RCC 7860 (cell line): ENCODE measurements around the gene PAXX.

ENCODE experiments used
- DNase-seq: peaks from one replicate; pipeline ENCODE4 v3.0.0-alpha.2; 2015; ENCODE audit warnings: low spot score
- FAIRE-seq: peaks from 2 replicates; lab custom pipeline; 2012; peaks lifted over from hg19 to GRCh38; lab: Jason Lieb, UNC

The PAXX gene

DNA sequence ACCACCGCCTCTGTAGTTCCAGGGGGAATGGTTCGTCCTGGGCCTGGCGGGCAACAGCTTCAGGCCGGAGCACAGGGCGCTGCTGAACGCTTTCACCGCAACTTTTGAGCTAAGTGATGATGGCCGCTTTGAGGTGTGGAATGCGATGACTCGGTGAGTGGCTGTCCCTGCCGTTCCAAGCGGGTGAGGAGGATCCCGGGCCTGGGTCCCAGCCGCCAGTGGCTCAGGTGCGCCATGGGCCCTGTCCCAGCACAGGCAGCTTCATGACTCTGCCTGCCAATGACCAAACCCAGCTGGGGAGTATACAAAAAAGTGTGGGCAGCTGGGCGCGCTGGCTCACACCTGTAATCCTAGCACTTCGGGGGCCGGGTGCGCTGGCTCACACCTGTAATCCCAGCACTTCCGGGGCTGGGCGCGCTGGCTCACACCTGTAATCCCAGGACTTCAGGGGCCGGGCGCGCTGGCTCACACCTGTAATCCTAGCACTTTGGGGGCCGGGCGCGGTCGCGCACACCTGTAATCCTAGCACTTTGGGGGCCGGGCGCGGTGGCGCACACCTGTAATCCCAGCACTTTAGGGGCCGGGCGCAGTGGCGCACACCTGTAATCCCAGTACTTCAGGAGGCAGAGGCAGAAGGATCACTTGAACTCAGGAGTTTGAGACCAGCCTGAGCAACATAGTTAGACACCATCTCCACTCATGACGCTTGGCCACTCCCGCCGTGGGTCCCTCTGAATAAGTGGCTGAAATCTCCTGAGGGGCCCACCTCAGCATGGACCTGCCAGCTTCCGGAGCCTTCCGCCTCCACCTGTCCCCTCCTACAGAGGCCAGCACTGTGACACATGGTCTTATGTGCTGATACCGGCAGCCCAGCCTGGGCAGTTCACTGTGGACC, 39.1 kb upstream of the PAXX start:
- FAIRE-seq = no peak
- no peak for DNase-seq

DNA sequence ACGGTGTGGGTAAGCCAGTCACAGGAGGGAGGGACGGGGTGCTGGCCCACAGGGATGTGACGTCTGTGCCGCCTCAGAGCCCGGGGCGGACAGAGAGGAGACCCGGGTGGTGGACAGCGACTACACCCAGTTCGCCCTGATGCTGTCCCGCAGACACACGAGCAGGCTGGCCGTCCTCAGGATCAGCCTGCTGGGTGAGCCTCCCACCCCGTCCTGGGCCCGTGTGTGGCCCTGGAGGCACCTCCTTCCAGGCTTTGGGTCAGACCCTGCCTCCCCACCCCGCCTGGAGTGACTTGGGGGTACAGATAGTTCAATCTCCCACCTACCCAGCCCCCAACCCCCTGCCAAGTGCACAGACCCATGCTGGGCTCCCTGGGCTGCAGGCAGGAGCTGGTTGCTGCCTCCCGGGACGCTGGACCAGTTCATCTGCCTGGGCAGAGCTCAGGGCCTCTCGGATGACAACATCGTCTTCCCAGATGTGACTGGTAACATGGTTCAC, 38.4 kb upstream of the PAXX start:
- no peak for FAIRE-seq
- DNase-seq = no peak

DNA sequence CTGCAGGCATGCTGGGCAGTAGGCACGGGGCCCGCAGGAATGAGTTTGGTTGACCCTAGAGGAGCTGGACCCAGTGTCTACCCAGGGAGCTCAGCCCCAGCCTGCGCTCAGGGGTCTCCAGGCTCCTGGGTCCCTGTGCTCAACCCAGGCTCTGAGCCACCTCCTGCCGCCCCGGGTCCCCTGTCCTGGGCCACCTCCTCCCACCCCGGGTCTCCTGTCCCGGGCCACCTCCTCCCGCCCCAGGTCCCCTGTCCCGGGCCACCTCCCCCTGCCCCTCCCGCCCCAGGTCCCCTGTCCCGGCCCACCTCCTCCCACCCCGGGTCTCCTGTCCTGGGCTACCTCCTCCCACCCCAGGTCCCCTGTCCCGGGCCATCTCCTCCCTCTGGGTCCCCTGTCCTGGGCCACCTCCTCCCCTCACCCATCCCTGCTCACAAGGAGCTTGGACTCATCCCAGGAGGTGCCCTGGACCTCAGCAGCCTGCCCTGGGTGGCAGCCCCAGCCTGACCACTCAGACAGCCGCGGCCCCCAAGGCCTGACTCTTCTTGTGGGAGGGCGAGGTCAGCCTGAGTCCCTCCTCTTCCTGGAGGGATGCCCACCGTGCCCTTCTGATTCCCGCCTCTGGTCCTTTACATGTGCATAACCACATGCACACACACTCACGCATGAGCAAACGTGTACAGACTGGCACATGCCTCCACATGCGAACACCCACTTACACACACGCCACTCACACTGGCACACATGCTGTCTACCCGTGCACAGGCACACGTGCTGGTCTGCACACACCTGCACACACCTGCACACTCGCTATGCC, 37.7 kb upstream of the PAXX start:
- DNase-seq (no peak), FAIRE-seq (no peak)

DNA sequence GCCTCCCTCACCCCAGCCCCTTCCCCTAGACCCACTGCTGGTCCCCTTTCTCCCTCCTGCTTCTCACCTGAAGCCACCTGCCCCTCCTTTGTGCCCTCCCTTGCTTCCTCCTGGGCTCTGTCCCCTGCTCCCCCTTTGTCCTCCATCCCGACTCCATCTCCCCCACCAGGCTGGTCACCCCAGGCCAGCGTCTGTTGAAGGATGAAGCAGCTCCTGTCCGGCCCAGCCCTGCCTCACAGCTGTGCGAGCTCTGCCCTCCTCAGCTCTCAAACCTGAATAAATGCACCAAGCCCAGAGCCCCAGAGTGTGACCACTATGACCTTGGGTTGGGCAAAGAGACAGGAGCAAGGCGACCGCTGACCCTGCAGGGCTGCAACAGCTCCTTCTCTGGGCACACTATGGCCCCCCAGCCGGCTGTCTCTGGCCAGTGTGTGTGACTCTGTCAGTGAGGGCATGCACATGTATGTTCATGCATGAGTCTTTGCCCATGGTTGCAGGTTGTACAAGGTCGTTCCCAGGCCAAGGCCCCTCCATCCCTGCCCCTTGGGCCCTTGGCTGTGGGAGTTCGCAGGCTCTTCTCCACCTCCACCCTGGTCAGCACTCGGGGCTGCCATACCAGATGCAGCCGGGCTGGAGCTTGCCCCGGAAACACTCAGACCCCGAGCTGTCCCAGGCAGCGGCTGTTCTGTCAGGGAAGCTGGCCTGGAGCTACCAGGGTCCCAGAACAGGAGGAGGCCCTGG, 36.9 kb upstream of the PAXX start:
- FAIRE-seq (no peak), DNase-seq (no peak)

DNA sequence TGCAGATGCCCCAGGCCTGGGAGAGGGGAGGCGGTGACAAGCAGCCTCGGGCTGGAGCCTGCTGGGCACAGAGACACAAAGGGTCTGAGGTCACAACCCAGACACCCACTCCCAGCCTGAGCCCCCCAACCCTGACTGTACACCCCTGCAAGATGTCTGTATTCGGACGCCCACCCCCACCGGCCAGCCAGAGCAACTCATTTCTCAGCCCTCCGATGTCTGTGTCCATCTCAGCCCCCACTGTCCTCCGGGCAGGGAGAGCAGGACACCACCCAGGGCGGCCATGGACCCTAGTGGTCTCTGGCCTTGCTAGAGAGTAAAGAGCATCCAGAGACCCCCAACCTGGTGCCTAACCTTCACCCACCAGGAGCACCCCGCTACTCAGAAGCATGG, 36.3 kb upstream of the PAXX start:
- FAIRE-seq (no peak), DNase-seq (no peak)

DNA sequence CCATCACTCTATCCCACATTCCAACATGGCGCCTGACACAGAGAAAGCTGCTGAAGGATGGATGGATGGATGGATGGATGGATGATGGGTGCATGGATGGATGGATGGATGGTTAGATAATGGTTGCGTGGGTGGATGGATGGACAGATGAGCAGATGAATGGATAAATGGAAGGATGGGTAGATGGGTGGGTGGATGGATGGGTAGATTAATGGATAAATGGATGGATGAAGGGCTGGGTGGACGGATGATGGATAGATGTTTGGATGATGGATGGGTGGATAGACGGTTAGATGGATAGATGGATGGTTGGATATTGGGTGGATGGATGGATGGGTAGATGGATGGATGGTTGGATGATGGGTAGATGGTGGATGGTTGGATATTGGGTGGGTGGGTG, 35.6 kb upstream of the PAXX start:
- FAIRE-seq = no peak

DNA sequence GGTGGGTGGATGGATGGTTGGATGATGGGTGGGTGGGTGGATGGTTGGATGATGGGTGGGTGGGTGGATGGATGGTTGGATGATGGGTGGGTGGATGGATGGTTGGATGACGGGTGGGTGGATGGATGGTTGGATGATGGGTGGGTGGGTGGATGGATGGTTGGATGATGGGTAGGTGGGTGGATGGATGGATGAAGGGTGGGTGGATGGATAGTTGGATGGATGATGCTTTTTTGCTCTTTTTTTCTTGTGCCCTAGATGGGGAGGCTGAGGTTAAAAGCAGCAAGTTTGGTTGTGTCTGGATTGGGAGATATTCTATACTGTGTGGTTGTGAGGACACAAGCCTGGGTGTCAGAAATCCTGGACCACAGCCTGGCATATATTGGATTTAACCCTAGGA, 34.8 kb upstream of the PAXX start:
- FAIRE-seq = no peak
- no peak for DNase-seq

More for the DNA sequence above, 35.6 kb upstream of the PAXX start:
- no peak for DNase-seq

DNA sequence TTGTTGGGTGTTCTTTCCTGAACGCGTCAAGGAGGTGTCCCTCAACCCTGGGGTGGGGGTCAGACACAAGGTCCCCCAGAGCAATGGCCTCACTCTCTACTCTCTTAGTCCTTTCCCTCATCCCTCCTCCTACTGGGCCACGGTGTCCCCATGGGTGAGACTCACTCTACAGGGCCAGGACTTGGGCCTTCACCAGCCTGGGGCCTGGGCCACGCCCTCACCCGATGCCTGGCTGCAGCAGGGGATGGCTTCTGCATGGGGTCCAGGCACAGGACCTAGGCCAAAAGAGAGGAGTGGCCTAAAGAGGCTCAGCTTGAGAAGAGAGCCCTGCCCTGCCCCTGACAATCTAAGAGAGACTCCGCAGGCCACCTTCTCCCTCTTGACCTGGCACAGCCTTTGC, 34.3 kb upstream of the PAXX start:
- FAIRE-seq (no peak), DNase-seq (no peak)

DNA sequence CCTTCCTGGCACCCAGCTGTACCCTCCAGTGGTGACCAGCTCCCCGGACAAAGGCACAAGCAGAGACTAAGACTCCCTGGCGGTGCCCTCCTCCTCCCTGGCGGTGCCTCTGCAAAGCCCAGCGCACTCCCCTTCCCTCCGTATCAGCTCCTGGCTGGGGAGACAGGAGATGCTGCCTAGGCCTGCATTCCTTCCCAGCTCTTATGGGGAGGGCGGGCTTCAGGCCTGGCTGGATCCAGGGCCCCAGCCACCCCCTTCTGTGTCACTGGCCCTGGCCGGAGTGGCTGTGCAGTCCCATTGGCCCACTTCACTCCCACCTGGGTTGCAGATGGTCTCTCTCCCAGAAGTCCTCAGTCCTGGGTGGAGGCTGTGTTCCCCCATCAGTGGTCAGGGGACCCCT, 33.7 kb upstream of the PAXX start:
- DNase-seq (no peak), FAIRE-seq (no peak)

DNA sequence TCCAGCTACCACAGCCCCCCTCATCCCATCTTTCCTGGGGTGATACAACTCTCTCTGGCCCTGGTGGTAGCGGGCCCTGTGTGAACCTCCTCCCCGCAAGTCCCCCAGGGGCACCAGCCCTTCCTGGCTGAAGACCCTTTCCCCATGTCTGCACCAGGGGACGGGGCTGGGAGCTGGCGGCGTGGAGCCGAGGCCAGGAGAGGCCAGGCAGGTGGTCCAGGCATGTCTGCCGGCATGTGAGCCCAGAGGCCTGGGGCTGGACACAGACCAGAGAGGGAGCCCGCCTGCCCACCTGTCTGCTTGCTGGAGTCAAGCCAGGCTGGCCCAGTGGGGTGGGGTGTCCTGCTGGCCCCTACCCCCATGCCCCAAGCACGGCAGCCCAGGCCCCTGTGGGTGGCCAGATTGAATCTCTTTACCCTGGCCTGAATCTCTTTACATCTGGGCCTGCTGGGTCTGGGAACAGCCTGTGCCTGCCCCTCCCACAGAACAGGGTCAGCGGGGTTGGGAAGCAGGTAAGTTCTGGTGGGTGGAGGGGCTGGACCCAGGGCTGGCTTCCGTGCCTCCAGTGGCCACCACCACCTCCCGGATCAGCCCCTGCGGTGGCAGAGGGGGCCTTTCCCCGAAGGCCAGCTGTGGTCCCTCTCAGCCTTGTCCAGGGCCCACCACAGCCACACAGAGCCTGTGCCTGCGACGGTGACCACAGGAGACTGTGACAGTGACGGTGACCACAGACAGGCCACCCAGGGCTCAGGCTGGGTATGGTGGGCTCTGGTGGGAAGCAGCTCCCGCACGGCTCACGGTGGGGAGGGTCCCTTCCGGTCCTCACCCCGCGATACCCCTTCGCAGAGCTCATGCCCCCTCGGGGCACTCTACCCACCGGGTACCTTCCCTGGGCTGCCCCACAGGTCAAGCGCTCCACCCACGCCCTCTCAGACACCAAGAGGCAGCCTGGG, 33.0 kb upstream of the PAXX start:
- FAIRE-seq (no peak), DNase-seq (no peak)

DNA sequence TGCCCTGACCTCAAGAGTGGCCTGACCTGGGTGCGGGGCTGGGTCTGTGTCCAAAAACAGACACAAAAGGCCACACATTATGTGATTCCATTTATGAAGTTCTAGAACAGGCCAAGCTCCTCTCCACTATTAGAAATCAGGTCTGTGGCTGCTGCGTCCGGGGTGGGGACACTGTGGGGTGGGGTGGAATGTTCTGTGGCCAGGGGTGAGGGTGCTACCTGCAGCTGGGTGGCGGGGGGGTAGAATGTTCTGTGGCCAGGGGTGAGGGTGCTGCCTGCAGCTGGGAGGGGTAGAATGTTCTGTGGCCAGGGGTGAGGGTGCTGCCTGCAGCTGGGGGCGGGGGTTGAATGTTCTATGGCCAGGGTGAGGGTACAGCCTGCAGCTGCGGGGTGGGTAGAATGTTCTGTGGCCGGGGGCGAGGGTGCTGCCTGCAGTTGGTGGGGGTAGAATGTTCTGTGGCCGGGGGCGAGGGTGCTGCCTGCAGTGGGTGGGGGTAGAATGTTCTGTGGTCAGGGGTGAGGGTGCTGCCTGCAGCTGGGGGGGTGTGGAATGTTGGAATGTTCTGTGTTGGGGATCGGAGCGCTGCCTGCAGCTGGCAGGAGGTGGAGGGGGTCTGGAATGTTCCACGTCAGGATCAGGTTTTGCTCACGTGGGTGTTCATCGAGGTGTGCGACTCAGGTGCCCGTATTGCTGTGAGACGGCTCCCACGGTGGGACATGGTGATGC, 31.8 kb upstream of the PAXX start:
- DNase-seq (no peak), FAIRE-seq (no peak)

DNA sequence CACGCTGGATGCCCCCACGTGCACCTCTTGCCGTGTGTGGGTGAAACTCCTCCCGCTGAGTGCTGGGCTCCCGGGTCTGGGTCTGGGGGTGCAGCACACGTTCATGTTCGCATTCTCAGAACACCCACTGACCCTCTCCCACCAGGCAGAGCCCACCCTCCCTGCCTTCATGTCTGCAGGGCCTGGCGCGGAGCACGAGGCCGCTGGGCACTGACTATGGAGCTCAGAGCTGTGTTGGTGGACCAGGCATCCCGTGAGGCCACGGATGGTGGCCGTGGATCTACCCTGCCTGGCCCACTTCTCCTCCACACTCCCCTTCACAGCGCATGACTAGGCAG, 31.3 kb upstream of the PAXX start:
- FAIRE-seq = no peak

DNA sequence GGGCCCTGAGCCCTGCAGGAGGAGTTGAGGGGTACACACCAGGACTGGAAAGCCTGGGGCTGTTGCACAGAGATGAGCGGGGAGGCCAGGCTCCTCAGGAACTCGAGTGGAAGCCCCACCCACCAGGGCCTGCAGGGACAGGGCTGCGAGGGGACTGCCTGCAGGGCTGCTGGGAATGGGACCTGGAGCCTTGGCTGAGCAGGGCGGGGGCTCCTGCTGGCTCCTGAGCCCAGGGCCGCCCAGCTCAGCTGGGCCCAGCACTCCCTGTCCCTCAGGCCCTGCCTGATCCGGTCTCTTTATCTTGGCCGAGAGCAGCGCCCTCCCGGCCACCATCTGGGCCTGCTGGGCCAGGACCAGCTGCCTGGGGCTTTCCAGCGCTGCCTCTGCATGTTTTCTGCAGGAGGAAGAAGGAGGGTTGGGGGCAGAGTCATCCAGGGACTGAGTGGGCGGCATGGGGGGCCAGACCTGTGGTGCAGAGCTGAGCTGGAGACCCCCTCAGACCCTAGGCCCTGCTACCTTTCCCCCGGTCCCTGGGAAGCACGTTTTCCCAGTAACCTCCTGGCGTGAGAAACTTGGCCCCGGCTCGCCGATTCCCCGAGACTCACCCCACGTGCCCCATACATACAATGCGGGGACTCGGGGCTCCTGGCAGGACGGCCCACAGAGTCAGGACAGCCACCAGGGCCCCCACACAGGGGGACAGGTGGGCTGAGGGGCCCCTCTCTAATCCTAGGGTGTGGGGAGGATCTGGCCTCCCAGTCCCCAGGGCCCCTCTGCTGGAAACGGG, 30.8 kb upstream of the PAXX start:
- DNase-seq = no peak
- no peak for FAIRE-seq

More for the DNA sequence above, 31.3 kb upstream of the PAXX start:
- no peak for DNase-seq

DNA sequence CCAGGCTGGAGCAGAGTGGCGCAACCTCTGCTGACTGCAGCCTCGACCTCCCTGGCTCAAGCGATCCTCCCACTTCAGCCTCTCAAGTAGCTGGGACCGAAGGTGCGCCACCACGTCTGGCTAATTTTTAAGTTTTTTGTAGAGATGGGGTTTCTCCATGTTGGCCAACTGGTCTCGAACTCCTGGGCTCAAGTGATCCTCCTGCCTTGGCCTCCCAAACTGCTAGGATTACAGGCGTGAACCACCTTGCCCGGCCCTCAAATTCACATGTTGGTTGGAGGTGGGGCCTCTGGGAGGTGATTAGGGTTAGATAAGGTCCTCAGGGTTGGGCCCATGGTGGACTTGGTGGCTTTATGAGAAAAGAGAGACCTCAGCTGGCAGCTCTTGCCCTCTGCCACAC, 30.1 kb upstream of the PAXX start:
- FAIRE-seq = no peak

DNA sequence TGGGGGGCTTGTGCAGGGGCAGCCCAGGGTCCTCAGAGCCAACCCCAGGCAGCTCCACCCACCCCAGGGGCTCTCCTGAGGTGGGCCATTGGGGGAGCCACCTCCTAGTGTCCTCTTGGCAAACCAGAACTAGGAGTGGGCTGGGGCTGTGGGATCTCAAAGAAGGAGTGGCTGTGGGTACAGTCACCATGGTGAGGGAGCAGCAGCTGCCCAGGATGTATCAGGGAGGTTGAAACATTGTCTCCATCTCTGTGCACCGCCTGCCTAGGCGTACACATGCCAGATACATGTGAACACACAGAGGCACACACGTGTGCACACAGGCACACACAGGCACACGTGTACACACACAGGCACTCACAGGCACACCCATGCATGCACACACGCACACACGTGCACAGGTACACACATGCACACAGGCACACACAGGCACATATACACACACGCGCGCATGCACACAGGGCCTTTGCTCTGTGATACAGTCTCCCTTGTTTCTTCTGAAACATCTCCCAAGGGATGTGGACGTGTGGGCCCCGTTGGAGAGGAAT, 29.4 kb upstream of the PAXX start:
- no peak for DNase-seq
- FAIRE-seq = no peak

More for the DNA sequence above, 30.1 kb upstream of the PAXX start:
- no peak for DNase-seq

DNA sequence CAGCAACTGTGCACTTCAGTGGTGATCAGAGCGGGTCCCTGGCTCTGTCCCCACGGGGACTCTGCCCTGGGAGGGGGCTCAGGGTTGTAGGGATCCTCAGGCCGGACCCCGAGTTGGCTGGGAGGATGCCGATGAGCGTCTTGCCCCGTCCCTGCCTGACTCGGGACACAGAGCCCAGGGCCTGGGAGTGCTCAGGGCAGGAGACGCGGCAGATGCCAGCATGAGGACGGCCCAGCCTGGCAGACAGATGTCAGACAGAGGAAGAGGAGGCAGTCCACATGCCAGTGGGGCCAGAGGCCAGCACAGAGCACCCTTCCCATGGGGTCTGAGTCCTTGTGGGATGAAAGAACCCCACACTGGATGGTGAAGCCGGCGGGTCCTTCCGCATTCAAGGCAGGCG, 28.9 kb upstream of the PAXX start:
- no peak for FAIRE-seq
- DNase-seq = no peak

DNA sequence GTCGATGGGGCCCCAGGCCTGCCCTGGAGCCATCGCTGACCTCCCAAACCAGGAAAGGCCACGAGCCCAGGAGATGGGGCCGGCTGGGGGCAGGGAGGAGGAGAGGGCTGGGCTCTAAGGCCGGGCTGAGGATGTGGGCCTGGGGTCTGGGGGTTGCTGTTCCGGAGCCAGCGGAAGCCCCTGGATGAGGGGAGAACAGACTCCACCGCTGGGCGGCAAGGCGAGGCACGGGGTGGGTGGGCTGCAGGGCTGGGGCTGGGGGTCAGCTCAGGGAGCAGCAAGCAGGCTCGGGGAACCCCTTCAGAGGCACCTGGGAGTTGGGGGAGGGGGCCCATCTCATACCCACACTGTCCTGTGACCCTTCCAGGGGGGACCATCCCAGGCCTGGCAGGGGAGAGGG, 28.5 kb upstream of the PAXX start:
- DNase-seq = no peak
- no peak for FAIRE-seq

DNA sequence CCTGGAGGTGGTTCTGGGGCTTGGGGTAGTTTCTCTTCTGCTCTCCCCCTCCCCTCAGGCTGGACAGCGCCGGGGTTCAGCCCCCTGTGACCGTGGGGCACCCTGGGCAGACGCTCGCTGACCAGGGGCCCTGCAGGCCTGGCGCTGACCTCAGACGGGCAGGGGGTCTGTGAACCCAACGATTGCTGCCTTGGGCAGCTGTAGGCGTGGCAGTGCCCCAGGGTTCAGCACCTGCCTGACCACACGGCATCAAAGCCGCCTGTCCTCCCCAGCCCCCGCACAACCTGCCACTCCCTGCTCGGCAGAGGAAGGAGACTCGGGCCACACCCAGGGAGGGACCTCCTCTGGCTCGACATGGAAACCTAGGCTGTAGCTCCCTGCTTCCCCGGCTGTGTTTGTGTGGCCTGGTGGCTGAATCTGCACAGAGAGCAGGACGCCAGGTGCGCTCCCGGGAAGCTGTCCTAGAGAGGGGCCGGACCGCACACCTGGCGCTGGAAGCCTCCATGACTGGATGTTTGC, 28.0 kb upstream of the PAXX start:
- FAIRE-seq (no peak), DNase-seq (no peak)
